Stimulated activated naive CD8-positive, alpha-beta T cell treated with anti-CD3 and anti-CD28 coated beads, Interleukin-15, Interleukin-2, amounts not matched to agents 100 ng/mL and 50 ng/mL, for 24 hours (primary cell): Measurements from ENCODE around the gene SRPK2.
"Not testable (repeated sequence)": the region's sequence is repeated elsewhere in the genome, so short reads cannot be mapped to it uniquely, and the experiment has no call there.

Experiments used
- H3K27ac Mint-ChIP-seq: one replicate; pipeline ENCODE4 v1.8.0; 2021; ENCODE audit warnings: mild to moderate bottlenecking, mixed read lengths
- H3K27me3 Mint-ChIP-seq: one replicate; pipeline ENCODE4 v1.8.0; 2021; ENCODE audit warnings: mixed read lengths
- H3K36me3 Mint-ChIP-seq: one replicate; pipeline ENCODE4 v1.8.0; 2021; ENCODE audit warnings: low read depth, mixed read lengths
- H3K4me1 Mint-ChIP-seq: one replicate; pipeline ENCODE4 v1.8.0; 2021; ENCODE audit warnings: low read depth, mixed read lengths
- H3K4me3 Mint-ChIP-seq: one replicate; pipeline ENCODE4 v1.8.0; 2021; ENCODE audit warnings: mild to moderate bottlenecking, mixed read lengths
- H3K9me3 Mint-ChIP-seq: one replicate; pipeline ENCODE4 v1.8.0; 2021; ENCODE audit warnings: mixed read lengths

Gene SRPK2

GRCh38 chr7:105391429-105391828 is 2.7 kb upstream of the SRPK2 start:
- no peaks in the 10 kb centered on the region for H3K36me3 Mint-ChIP-seq
- no peaks in the 10 kb centered on the region for H3K9me3 Mint-ChIP-seq
- H3K27ac Mint-ChIP-seq, result no peak overlapping the region
- H3K4me3 Mint-ChIP-seq, result no peak overlapping the region
- H3K27me3 Mint-ChIP-seq, result peaks cover 3% of the 10 kb centered on the region
- peaks cover 27% of the 10 kb centered on the region for H3K4me1 Mint-ChIP-seq

- Mint-ChIP-seq H3K4me3 (peak overlapping the region; percentile 28), H3K36me3 (peaks cover 5% of the 10 kb centered on the region), H3K27me3 (peaks cover 3% of the 10 kb centered on the region), H3K9me3 (no peaks in the 10 kb centered on the region), H3K27ac (no peak overlapping the region), H3K4me1 (peaks cover 32% of the 10 kb centered on the region)
Observed at GRCh38 chr7:105389889-105390288, 1.2 kb upstream of the SRPK2 start.

- Mint-ChIP-seq H3K27ac (peak overlapping the region; percentile 87), H3K4me1 (peaks cover 36% of the 10 kb centered on the region), H3K4me3 (peak overlapping the region; percentile 92), H3K9me3 (no peaks in the 10 kb centered on the region), H3K36me3 (peaks cover 5% of the 10 kb centered on the region), H3K27me3 (peaks cover 3% of the 10 kb centered on the region)
Observed at GRCh38 chr7:105389088-105389650, 448 bp upstream of the SRPK2 start.

- H3K36me3 Mint-ChIP-seq, result peaks cover 5% of the 10 kb centered on the region
- H3K27ac Mint-ChIP-seq, result peak overlapping the region; percentile 91
- H3K4me3 Mint-ChIP-seq, result peak overlapping the region; percentile 94
- peaks cover 3% of the 10 kb centered on the region for H3K27me3 Mint-ChIP-seq
- H3K4me1 Mint-ChIP-seq, result peaks cover 36% of the 10 kb centered on the region
- H3K9me3 Mint-ChIP-seq, result no peaks in the 10 kb centered on the region
Observed at GRCh38 chr7:105387508-105388355, 989 bp downstream of the SRPK2 start.

- Mint-ChIP-seq H3K36me3 (no peaks in the 10 kb centered on the region), H3K4me3 (no peak overlapping the region), H3K4me1 (peaks cover 18% of the 10 kb centered on the region), H3K27ac (no peak overlapping the region), H3K27me3 (no peaks in the 10 kb centered on the region), H3K9me3 (no peaks in the 10 kb centered on the region)
Observed at GRCh38 chr7:105377903-105378302, 10.8 kb downstream of the SRPK2 start.

GRCh38 chr7:105376908-105377533 is 11.7 kb downstream of the SRPK2 start:
- Mint-ChIP-seq H3K27me3 (no peaks in the 10 kb centered on the region), H3K36me3 (no peaks in the 10 kb centered on the region), H3K4me1 (peaks cover 14% of the 10 kb centered on the region), H3K4me3 (no peak overlapping the region), H3K9me3 (no peaks in the 10 kb centered on the region), H3K27ac (no peak overlapping the region)

GRCh38 chr7:105369944-105370343 is 18.8 kb downstream of the SRPK2 start:
- no peaks in the 10 kb centered on the region for H3K27me3 Mint-ChIP-seq
- H3K9me3 Mint-ChIP-seq, result no peaks in the 10 kb centered on the region
- peaks cover 11% of the 10 kb centered on the region for H3K36me3 Mint-ChIP-seq
- peaks cover 18% of the 10 kb centered on the region for H3K4me1 Mint-ChIP-seq
- no peak overlapping the region for H3K4me3 Mint-ChIP-seq
- peak overlapping the region; percentile 9 for H3K27ac Mint-ChIP-seq

- H3K4me3 Mint-ChIP-seq, result no peak overlapping the region
- no peaks in the 10 kb centered on the region for H3K27me3 Mint-ChIP-seq
- H3K36me3 Mint-ChIP-seq, result peaks cover 17% of the 10 kb centered on the region
- no peak overlapping the region for H3K27ac Mint-ChIP-seq
- no peaks in the 10 kb centered on the region for H3K9me3 Mint-ChIP-seq
- peaks cover 20% of the 10 kb centered on the region for H3K4me1 Mint-ChIP-seq
Observed at GRCh38 chr7:105367458-105367857, 21.3 kb downstream of the SRPK2 start.

- Mint-ChIP-seq H3K27me3 (no peaks in the 10 kb centered on the region), H3K9me3 (no peaks in the 10 kb centered on the region), H3K4me3 (no peak overlapping the region), H3K4me1 (peaks cover 30% of the 10 kb centered on the region), H3K27ac (no peak overlapping the region), H3K36me3 (peaks cover 17% of the 10 kb centered on the region)
Observed at GRCh38 chr7:105365541-105366534, 22.9 kb downstream of the SRPK2 start.

GRCh38 chr7:105364684-105365083 is 24.0 kb downstream of the SRPK2 start:
- Mint-ChIP-seq H3K36me3 (peaks cover 17% of the 10 kb centered on the region), H3K27me3 (no peaks in the 10 kb centered on the region), H3K9me3 (no peaks in the 10 kb centered on the region), H3K27ac (no peak overlapping the region), H3K4me3 (no peak overlapping the region), H3K4me1 (peaks cover 27% of the 10 kb centered on the region)

- peaks cover 23% of the 10 kb centered on the region for H3K4me1 Mint-ChIP-seq
- H3K4me3 Mint-ChIP-seq, H3K27me3 Mint-ChIP-seq, H3K27ac Mint-ChIP-seq, H3K9me3 Mint-ChIP-seq: not testable (repeated sequence)
- H3K36me3 Mint-ChIP-seq, result peaks cover 17% of the 10 kb centered on the region
Observed at GRCh38 chr7:105363657-105364056, 25.1 kb downstream of the SRPK2 start.

GRCh38 chr7:105362685-105363084 is 26.0 kb downstream of the SRPK2 start:
- Mint-ChIP-seq H3K36me3 (peaks cover 17% of the 10 kb centered on the region), H3K4me1 (peaks cover 22% of the 10 kb centered on the region)
- not testable (repeated sequence) for H3K9me3 Mint-ChIP-seq, H3K27me3 Mint-ChIP-seq, H3K27ac Mint-ChIP-seq, H3K4me3 Mint-ChIP-seq

GRCh38 chr7:105361995-105362394 is 26.7 kb downstream of the SRPK2 start:
- not testable (repeated sequence) for H3K27me3 Mint-ChIP-seq, H3K27ac Mint-ChIP-seq, H3K4me3 Mint-ChIP-seq, H3K9me3 Mint-ChIP-seq
- H3K4me1 Mint-ChIP-seq, result peaks cover 22% of the 10 kb centered on the region
- H3K36me3 Mint-ChIP-seq, result peaks cover 16% of the 10 kb centered on the region

- not testable (repeated sequence) for H3K9me3 Mint-ChIP-seq, H3K36me3 Mint-ChIP-seq, H3K4me3 Mint-ChIP-seq, H3K27me3 Mint-ChIP-seq, H3K27ac Mint-ChIP-seq
- H3K4me1 Mint-ChIP-seq, result peaks cover 28% of the 10 kb centered on the region
Observed at GRCh38 chr7:105360149-105360548, 28.6 kb downstream of the SRPK2 start.
